MM.1S (cell line): Measurements from ENCODE around the gene SENP8.

ENCODE experiments used
- EZH2 ChIP-seq: fragments of 300-600 bp; sonication (generic); optimal IDR thresholded peaks from 2 replicates; pipeline ENCODE3; 2017; ENCODE audit warnings: low read depth, mild to moderate bottlenecking, antibody characterized with exemption, low read length, mixed read lengths
- EZH2phosphoT487 ChIP-seq: fragments of 300-600 bp; sonication (generic); IDR thresholded peaks from 2 replicates; pipeline ENCODE4 v1.6.1; 2018; ENCODE audit warnings: antibody characterized with exemption, low read length
- TF ChIP-seq, protein P1 (sequence below): fragments of 300-600 bp; sonication (generic); IDR thresholded peaks from 2 replicates; pipeline ENCODE4 v1.5.1; 2016; ENCODE audit warnings: antibody characterized with exemption, low read length, mixed read lengths

DNA sequence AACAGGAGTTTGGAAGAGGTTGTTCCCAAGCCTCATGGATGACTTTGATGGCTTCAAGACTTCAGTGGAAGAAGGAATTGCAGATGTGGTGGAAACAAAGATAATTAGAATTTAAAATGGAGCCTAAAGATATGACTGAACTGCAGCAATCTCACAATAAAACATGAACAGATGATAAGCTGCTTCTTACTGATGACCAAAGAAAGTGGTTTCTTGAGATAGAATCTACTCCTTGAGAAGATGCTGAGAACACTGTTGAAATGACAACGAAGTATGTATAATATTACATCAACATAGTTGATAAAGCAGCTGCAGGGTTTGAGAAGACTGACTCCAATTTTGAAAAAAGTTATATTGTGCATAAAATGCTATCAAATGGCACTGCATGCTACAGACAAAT is 21.4 kb upstream of the SENP8 start:
- TF ChIP-seq, protein P1, sequence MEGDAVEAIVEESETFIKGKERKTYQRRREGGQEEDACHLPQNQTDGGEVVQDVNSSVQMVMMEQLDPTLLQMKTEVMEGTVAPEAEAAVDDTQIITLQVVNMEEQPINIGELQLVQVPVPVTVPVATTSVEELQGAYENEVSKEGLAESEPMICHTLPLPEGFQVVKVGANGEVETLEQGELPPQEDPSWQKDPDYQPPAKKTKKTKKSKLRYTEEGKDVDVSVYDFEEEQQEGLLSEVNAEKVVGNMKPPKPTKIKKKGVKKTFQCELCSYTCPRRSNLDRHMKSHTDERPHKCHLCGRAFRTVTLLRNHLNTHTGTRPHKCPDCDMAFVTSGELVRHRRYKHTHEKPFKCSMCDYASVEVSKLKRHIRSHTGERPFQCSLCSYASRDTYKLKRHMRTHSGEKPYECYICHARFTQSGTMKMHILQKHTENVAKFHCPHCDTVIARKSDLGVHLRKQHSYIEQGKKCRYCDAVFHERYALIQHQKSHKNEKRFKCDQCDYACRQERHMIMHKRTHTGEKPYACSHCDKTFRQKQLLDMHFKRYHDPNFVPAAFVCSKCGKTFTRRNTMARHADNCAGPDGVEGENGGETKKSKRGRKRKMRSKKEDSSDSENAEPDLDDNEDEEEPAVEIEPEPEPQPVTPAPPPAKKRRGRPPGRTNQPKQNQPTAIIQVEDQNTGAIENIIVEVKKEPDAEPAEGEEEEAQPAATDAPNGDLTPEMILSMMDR, result no peak
- TF ChIP-seq EZH2 (no peak), EZH2phosphoT487 (no peak)
